NB4 (cell line): ENCODE results near the gene GRID1.

Experiments used
- POLR2A ChIP-seq: IDR thresholded peaks from 2 replicates; pipeline ENCODE4 v1.6.1; 2011; ENCODE audit warnings: mild to moderate bottlenecking; ENCODE audit not compliant: insufficient read length; ENCODE audit errors: extremely low read depth
- TF ChIP-seq, protein P1 (sequence below): IDR thresholded peaks from one replicate; pipeline ENCODE4 v1.5.1; 2012; ENCODE audit warnings: low read depth, low read length
- TF ChIP-seq, protein P2 (sequence below): IDR thresholded peaks from 2 replicates; pipeline ENCODE4 v1.6.1; 2011; ENCODE audit warnings: low read depth, low read length

DNA sequence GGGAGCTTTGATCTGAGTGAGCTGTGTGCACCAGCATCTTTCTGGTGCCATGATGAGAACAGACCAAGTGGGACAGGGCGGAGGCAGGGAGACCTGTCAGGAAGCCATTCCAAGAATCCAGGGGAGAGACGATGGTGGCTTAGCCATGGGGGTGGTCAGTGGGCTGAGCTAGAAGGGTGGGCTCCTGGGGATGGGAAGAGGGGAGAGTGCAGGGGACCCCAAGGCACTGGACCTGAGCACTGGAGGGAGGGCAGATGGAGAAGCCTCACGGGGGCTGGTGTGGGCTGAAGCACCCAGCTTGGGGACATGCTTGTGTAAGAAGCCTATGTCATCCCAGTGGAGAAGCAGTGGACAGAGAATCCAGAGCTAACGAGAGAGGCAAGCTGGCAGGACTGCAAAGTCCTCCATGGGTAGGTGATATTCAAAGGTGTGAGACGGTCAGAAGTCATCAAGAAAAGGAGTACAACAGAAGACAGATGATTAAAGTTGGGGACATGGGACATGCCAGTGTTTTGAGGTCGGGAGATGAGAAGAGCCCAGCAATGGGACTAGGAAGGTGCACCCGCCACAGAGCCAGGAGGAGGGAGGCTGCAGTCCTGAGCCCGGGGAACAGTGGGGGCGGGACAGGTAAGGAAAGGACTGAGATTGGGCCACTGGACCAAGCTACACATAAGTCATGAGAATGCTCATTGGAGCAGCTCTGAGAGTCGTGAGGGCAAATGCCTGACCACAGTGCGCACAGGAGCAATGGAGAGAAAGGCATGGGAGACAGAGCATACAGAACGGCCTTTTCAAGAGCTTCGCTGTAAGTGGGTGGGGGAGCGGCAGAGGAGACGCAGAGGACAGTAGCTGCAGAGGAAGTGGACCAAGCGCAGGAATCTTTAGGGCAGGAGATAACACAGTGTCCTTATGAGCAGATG, 72.0 kb downstream of the GRID1 start:
- TF ChIP-seq, protein P1, sequence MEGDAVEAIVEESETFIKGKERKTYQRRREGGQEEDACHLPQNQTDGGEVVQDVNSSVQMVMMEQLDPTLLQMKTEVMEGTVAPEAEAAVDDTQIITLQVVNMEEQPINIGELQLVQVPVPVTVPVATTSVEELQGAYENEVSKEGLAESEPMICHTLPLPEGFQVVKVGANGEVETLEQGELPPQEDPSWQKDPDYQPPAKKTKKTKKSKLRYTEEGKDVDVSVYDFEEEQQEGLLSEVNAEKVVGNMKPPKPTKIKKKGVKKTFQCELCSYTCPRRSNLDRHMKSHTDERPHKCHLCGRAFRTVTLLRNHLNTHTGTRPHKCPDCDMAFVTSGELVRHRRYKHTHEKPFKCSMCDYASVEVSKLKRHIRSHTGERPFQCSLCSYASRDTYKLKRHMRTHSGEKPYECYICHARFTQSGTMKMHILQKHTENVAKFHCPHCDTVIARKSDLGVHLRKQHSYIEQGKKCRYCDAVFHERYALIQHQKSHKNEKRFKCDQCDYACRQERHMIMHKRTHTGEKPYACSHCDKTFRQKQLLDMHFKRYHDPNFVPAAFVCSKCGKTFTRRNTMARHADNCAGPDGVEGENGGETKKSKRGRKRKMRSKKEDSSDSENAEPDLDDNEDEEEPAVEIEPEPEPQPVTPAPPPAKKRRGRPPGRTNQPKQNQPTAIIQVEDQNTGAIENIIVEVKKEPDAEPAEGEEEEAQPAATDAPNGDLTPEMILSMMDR: no peak
- TF ChIP-seq, protein P2, sequence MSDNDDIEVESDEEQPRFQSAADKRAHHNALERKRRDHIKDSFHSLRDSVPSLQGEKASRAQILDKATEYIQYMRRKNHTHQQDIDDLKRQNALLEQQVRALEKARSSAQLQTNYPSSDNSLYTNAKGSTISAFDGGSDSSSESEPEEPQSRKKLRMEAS: no peak
- no peak for TF ChIP-seq POLR2A
